ENCODE measurements around the gene DPPA3.

GRCh38 chr12:7705846-7706245 is 5.4 kb upstream of the DPPA3 start:
- no peak for TF ChIP-seq POLR2A (IDR thresholded peaks at IDR 0.05)
- TF ChIP-seq CTCF (IDR thresholded peaks at IDR 0.05): no peak

Measured in thyroid gland (tissue), 4 donors.